UCSD-AML1 (cell line): ENCODE data around the gene GTF3C1.
A peak's percentile ranks its signal among the peaks of the same experiment; 100 is the strongest.
"Not testable (repeated sequence)": the region's sequence is repeated elsewhere in the genome, so short reads cannot be mapped to it uniquely, and the experiment has no call there.

Experiments used
- DNase-seq: peaks from one replicate; lab custom pipeline; 2025; ENCODE audit not compliant: unreplicated experiment; lab: John Stamatoyannopoulos, UW

GTF3C1 gene

GRCh38 chr16:27447301-27447700 is 102.4 kb downstream of the GTF3C1 start:
- DNase-seq = no peak

- no peak for DNase-seq
These were observed 103.0 kb downstream of the GTF3C1 start for GRCh38 chr16:27446721-27447120.

GRCh38 chr16:27445502-27446175 is 104.1 kb downstream of the GTF3C1 start:
- no peak for DNase-seq

GRCh38 chr16:27444470-27444869 is 105.2 kb downstream of the GTF3C1 start:
- DNase-seq = no peak

- no peak for DNase-seq
These were observed 105.7 kb downstream of the GTF3C1 start for GRCh38 chr16:27444015-27444414.

GRCh38 chr16:27441998-27442397 is 107.7 kb downstream of the GTF3C1 start:
- DNase-seq = no peak

- DNase-seq = no peak
These were observed 108.4 kb downstream of the GTF3C1 start for GRCh38 chr16:27441276-27441675.

GRCh38 chr16:27439271-27440018 is 110.3 kb downstream of the GTF3C1 start:
- DNase-seq = no peak

GRCh38 chr16:27437946-27438345 is 111.8 kb downstream of the GTF3C1 start:
- no peak for DNase-seq

- DNase-seq = no peak
These were observed 112.6 kb downstream of the GTF3C1 start for GRCh38 chr16:27436921-27437650.

GRCh38 chr16:27436065-27436464 is 113.6 kb downstream of the GTF3C1 start:
- no peak for DNase-seq

- not testable (repeated sequence) for DNase-seq
These were observed 114.6 kb downstream of the GTF3C1 start for GRCh38 chr16:27435146-27435545.

- DNase-seq = no peak
These were observed 115.3 kb downstream of the GTF3C1 start for GRCh38 chr16:27434141-27435051.

GRCh38 chr16:27433636-27434035 is 116.1 kb downstream of the GTF3C1 start:
- DNase-seq = no peak

- DNase-seq = not testable (repeated sequence)
These were observed 116.5 kb downstream of the GTF3C1 start for GRCh38 chr16:27433191-27433590.

- no peak for DNase-seq
These were observed 117.2 kb downstream of the GTF3C1 start for GRCh38 chr16:27432558-27432957.

GRCh38 chr16:27431773-27432532 is 117.8 kb downstream of the GTF3C1 start:
- DNase-seq = no peak

- DNase-seq = peak; percentile 86
These were observed 118.7 kb downstream of the GTF3C1 start for GRCh38 chr16:27430923-27431484.

- DNase-seq = no peak
These were observed 119.2 kb downstream of the GTF3C1 start for GRCh38 chr16:27430512-27430911.

GRCh38 chr16:27429981-27430441 is 119.7 kb downstream of the GTF3C1 start:
- no peak for DNase-seq
